Osteocyte (in vitro differentiated cells): ENCODE results near the gene ATAD3B. TPM values are rescaled to one million over a fixed set of nuclear protein-coding genes. Genes with fewer than 3 reads are reported as not detected.
"Not testable (repeated sequence)": the region's sequence is repeated elsewhere in the genome, so short reads cannot be mapped to it uniquely, and the experiment has no call there.

Experiments
- DNase-seq: peaks from one replicate; pipeline ENCODE4 v3.0.0; 2021; ENCODE audit warnings: mixed read lengths; ENCODE audit not compliant: unreplicated experiment; ENCODE audit errors: extremely low spot score
- H3K27ac Mint-ChIP-seq: one replicate; pipeline ENCODE4 v1.8.0; 2021; ENCODE audit warnings: mild to moderate bottlenecking, mixed read lengths; ENCODE audit not compliant: unreplicated experiment
- H3K27me3 Mint-ChIP-seq: one replicate; pipeline ENCODE4 v1.8.0; 2021; ENCODE audit warnings: mixed read lengths; ENCODE audit not compliant: unreplicated experiment
- H3K36me3 Mint-ChIP-seq: one replicate; pipeline ENCODE4 v1.8.0; 2021; ENCODE audit warnings: mixed read lengths; ENCODE audit not compliant: unreplicated experiment
- H3K4me1 Mint-ChIP-seq: one replicate; pipeline ENCODE4 v1.8.0; 2021; ENCODE audit warnings: mixed read lengths; ENCODE audit not compliant: unreplicated experiment
- H3K4me3 Mint-ChIP-seq: one replicate; pipeline ENCODE4 v1.8.0; 2021; ENCODE audit warnings: mild to moderate bottlenecking, moderate library complexity, mixed read lengths; ENCODE audit not compliant: unreplicated experiment
- H3K9me3 Mint-ChIP-seq: one replicate; pipeline ENCODE4 v1.8.0; 2021; ENCODE audit warnings: mixed read lengths; ENCODE audit not compliant: unreplicated experiment
- total RNA-seq: library from RNA; stranded (reverse); gene quantifications from 2 replicates; pipeline ENCODE4 v1.2.1, GENCODE V29; 2021
- TF ChIP-seq, protein P1 (sequence below): fragments of 200-600 bp; sonication (generic); IDR thresholded peaks from 2 replicates; pipeline ENCODE4 v1.5.0; 2021; ENCODE audit warnings: antibody characterized with exemption, mild to moderate bottlenecking, moderate library complexity

Gene ATAD3B
- total RNA-seq, 1 donor from 2014 or later: 26.9 TPM

DNA sequence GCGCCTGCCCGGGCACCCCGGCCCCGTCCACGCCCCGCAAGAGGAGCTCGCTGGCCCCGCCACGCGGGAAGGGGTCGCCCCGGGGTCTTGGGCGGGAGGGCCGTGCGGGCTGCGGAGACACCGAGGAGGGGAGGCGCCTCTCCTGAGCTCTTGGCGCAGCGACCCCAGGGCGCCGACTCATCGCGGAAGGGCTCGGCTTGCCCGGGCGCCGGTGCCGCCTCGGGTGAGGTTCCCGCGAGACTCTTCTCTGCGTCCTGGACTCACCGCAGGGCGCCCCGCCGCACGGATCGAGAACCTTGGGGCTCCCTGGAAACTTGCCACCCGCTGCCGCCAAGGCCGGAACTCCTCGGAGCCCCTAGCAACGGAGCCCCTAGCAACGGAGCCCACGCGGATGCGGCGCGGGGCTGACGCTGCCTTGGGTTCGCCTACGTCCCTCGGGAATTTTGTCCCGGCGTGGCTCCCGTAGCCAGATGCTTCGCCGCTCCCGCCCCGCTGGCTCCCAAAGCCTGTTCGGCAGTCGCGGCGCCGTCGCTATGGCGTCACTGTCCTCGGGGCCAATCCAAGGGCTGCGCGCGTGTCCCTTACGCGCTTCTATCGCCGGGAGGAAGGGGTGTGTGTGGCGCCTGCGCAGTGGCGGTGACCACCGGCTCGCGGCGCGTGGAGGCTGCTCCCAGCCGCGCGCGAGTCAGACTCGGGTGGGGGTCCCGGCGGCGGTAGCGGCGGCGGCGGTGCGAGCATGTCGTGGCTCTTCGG is 40.1 kb downstream of the ATAD3B start, which contains the start of gene ATAD3A:
Gene ATAD3A (plus strand): TSS at position 630 of the 753 bp plus-strand sequence. CDS start 107 bp downstream, at position 737.
- Mint-ChIP-seq H3K4me1 (peaks cover 11% of the 10 kb centered on the region), H3K36me3 (no peaks in the 10 kb centered on the region), H3K27ac (peak within 1 kb of the TSS; percentile 94), H3K9me3 (no peaks in the 10 kb centered on the region), H3K4me3 (peak within 1 kb of the TSS; percentile 79), H3K27me3 (no peaks in the 10 kb centered on the region)
- DNase-seq: peak; percentile 99
- TF ChIP-seq, protein P1, sequence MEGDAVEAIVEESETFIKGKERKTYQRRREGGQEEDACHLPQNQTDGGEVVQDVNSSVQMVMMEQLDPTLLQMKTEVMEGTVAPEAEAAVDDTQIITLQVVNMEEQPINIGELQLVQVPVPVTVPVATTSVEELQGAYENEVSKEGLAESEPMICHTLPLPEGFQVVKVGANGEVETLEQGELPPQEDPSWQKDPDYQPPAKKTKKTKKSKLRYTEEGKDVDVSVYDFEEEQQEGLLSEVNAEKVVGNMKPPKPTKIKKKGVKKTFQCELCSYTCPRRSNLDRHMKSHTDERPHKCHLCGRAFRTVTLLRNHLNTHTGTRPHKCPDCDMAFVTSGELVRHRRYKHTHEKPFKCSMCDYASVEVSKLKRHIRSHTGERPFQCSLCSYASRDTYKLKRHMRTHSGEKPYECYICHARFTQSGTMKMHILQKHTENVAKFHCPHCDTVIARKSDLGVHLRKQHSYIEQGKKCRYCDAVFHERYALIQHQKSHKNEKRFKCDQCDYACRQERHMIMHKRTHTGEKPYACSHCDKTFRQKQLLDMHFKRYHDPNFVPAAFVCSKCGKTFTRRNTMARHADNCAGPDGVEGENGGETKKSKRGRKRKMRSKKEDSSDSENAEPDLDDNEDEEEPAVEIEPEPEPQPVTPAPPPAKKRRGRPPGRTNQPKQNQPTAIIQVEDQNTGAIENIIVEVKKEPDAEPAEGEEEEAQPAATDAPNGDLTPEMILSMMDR: no peak

DNA sequence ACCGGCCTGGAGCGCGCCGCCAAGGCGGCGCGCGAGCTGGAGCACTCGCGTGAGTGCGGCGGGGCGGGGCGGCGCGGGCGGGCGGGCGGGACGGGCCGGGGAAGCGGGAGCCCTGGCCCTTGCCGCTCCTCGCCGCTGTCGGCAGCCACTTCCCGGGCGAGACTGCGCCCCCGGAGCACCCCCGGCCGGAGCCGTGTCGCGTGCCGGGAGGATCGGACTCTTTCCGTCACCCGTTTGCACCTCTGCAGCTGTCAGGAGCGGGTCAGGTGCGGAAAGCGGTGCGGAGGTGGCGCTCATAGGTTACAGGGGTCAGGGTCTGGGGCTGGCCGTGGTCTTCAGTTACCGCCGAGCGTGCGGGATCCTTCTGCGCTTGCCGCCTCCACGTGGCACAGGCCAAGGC is 40.9 kb downstream of the ATAD3B start:
- Mint-ChIP-seq H3K4me3 (peak overlapping the region; percentile 69), H3K27ac (peak overlapping the region; percentile 34), H3K4me1 (peaks cover 11% of the 10 kb centered on the region)
- H3K36me3 Mint-ChIP-seq, DNase-seq, H3K27me3 Mint-ChIP-seq, H3K9me3 Mint-ChIP-seq: not testable (repeated sequence)

DNA sequence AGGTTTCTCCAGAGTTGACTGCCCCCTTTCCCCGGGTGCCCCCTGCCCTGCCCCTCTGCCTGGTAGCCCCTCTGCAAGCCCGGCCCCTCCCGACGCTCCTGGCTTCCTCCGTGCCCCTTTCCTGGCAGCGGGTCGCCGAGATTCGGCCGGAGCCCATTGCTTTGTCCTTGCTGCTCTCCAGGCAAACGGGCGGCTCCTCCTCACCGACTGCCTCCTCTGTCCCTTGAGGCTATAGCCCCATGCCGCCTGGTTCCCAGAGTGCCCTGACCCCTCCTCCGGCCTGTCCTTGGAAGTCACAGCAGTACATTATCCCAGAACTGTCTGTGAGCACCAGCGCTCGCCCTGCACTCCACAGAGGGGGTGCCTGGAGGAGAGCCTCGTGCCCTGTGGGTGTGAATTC is 42.1 kb downstream of the ATAD3B start:
- not testable (repeated sequence) for DNase-seq, H3K9me3 Mint-ChIP-seq, H3K27ac Mint-ChIP-seq, H3K27me3 Mint-ChIP-seq, H3K36me3 Mint-ChIP-seq
- Mint-ChIP-seq H3K4me1 (peaks cover 11% of the 10 kb centered on the region), H3K4me3 (peak overlapping the region; percentile 54)

DNA sequence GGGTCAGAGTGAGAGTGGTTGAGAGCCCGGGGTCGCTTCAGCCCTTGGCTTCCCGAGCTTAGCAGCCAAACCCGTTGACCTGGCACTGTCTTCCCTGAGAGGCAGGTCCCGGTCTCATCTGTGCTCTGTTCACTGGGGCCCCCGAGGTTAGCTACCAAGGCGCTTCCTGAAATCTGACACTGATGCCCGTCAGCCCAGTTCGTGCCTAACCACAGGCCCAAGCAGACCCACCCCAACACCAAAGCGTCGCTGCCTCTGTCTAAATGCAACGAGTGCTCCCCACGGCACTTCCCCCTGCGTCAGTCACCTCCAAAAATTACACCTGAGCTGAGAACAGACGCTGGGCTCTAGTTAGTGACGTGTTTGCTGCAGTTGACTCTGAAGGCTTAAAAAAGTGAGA is 42.8 kb downstream of the ATAD3B start:
- H3K4me1 Mint-ChIP-seq: peaks cover 11% of the 10 kb centered on the region

DNA sequence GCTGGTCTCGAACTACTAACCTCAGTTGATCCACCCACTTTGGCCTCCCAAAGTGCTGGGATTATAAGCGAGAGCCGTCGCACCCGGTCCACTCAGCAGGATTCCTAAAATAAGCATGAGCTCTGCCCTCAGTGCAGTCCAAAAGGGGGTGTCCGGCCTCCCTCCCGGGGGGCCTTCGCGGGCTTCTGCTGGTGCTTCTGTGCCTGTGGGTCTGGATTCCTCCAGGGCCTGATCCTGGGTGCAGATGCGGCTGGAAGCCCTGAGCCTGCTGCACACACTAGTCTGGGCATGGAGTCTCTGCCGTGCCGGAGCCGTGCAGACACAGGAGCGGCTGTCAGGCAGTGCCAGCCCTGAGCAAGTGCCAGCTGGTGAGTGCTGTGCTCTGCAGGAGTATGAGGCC is 45.4 kb downstream of the ATAD3B start:
- not testable (repeated sequence) for H3K36me3 Mint-ChIP-seq, DNase-seq, H3K27me3 Mint-ChIP-seq, H3K4me1 Mint-ChIP-seq, H3K9me3 Mint-ChIP-seq, H3K4me3 Mint-ChIP-seq, H3K27ac Mint-ChIP-seq

More for the DNA sequence above, 42.8 kb downstream of the ATAD3B start:
- not testable (repeated sequence) for H3K9me3 Mint-ChIP-seq, H3K36me3 Mint-ChIP-seq, H3K27me3 Mint-ChIP-seq, H3K27ac Mint-ChIP-seq, DNase-seq, H3K4me3 Mint-ChIP-seq

DNA sequence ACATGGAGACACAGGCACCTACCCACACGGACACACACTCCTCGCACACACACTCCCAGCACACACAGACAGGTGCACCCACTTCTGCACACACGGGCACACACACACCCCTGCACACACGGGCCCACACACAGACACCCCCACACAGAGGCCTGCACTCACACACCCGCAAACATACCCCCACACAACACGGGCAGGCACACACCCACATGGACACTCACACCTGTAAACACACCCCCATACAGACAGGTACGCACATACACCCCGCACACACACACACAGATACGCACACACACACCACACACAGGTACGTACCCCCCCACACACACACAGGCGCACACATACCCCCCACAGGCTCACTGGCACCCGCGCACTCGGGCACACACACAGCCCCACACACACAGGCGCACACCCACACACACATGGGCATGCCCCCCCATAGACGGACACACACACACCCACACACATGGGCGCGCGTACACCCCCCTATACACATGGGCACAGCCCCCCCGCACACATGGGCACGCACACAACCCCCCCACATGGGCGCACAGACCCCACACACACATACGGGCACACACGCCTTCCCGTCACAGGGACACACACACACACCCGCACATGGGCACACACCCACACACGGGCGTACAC is 46.5 kb downstream of the ATAD3B start:
- H3K27ac Mint-ChIP-seq: no peak overlapping the region
- H3K36me3 Mint-ChIP-seq: peaks cover 6% of the 10 kb centered on the region
- TF ChIP-seq, protein P1: no peak
- no peak for DNase-seq
- H3K27me3 Mint-ChIP-seq: no peaks in the 10 kb centered on the region
- H3K4me1 Mint-ChIP-seq: peaks cover 5% of the 10 kb centered on the region
- no peak overlapping the region for H3K4me3 Mint-ChIP-seq
- H3K9me3 Mint-ChIP-seq: no peaks in the 10 kb centered on the region

DNA sequence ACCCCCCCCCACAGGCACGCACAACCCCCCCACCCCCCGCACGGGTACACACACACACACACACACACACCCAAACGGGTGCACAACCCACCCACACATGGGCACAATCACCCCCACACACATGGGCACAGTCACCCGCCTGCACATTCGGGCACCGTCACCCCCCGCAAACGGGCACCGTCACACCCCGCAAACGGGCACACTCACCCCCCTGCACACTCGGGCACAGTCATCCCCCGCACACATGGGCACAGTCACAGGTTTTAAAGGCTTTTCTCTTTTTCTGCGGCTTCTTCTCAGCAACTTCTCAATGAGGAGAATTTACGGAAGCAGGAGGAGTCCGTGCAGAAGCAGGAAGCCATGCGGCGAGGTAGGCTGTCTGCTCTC is 47.0 kb downstream of the ATAD3B start:
- H3K27ac Mint-ChIP-seq, H3K9me3 Mint-ChIP-seq, H3K36me3 Mint-ChIP-seq, H3K4me3 Mint-ChIP-seq, H3K27me3 Mint-ChIP-seq, DNase-seq, H3K4me1 Mint-ChIP-seq: not testable (repeated sequence)

DNA sequence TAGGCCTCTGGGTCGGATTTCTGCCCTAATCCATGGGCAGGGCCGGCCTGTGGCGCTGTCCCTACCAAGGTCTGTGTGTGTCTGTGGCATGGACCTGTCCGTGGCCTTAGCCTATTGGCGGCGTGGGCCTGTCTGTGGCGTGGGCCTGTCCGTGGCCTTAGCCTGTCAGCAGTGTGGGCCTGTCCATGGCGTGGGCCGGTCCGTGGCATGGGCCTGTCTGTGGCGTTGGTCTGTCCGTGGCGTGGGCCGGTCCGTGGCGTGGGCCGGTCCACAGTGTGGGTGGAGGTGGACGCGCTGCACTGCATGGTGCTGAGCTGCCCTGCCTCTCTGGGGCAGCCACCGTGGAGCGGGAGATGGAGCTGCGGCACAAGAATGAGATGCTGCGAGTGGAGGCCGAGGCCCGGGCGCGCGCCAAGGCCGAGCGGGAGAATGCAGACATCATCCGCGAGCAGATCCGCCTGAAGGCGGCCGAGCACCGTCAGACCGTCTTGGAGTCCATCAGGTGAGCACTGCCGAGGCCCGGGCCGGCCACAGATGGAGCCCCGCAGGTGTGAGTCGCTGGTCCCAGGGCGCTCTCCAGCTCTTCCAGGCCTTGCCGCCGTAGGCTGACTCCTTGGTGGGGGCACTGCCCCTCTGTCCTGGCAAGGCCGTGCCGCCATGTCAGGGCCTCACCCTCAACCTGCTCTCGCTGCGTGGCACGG is 48.4 kb downstream of the ATAD3B start:
- H3K27ac Mint-ChIP-seq, H3K9me3 Mint-ChIP-seq, H3K4me3 Mint-ChIP-seq, H3K4me1 Mint-ChIP-seq, H3K36me3 Mint-ChIP-seq, H3K27me3 Mint-ChIP-seq, DNase-seq: not testable (repeated sequence)
